ENCODE results near the gene ANXA2R. TPM values are rescaled to one million over a fixed set of nuclear protein-coding genes. Genes with fewer than 3 reads are reported as not detected.
A peak's percentile ranks its signal among the peaks of the same experiment; 100 is the strongest.

The ANXA2R gene
- total and polyA plus RNA-seq, 2 of the 13 experiments (the other 11 are each of a cell fraction or from before 2014, with no cell fraction given) = 0.95 to 1.3 TPM

GRCh38 chr5:42994555-42995359 lies 45.4 kb downstream of the ANXA2R start (continued):
- TF ChIP-seq WIZ (CRISPR knock-in tag; IDR thresholded peaks at IDR 0.05) = no peak
- 0 out of 2 replicates have a peak, but pooled peaks have one; percentile 56 for TF ChIP-seq GTF3A (CRISPR knock-in tag; conservative IDR thresholded peaks at IDR 0.05)
- TF ChIP-seq, protein P1, sequence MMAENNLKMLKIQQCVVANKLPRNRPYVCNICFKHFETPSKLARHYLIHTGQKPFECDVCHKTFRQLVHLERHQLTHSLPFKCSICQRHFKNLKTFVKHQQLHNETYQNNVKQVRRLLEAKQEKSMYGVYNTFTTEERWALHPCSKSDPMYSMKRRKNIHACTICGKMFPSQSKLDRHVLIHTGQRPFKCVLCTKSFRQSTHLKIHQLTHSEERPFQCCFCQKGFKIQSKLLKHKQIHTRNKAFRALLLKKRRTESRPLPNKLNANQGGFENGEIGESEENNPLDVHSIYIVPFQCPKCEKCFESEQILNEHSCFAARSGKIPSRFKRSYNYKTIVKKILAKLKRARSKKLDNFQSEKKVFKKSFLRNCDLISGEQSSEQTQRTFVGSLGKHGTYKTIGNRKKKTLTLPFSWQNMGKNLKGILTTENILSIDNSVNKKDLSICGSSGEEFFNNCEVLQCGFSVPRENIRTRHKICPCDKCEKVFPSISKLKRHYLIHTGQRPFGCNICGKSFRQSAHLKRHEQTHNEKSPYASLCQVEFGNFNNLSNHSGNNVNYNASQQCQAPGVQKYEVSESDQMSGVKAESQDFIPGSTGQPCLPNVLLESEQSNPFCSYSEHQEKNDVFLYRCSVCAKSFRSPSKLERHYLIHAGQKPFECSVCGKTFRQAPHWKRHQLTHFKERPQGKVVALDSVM (CRISPR knock-in tag; IDR thresholded peaks at IDR 0.05) = peak; percentile 34; the same call in 1 of the 2 replicates
- no peak for TF ChIP-seq ZSCAN22 (CRISPR knock-in tag; IDR thresholded peaks at IDR 0.05)
- TF ChIP-seq, protein P2, sequence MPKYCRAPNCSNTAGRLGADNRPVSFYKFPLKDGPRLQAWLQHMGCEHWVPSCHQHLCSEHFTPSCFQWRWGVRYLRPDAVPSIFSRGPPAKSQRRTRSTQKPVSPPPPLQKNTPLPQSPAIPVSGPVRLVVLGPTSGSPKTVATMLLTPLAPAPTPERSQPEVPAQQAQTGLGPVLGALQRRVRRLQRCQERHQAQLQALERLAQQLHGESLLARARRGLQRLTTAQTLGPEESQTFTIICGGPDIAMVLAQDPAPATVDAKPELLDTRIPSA (CRISPR knock-in tag; IDR thresholded peaks at IDR 0.05; ENCODE audit: borderline replicate concordance) = no peak
- TF ChIP-seq ZFAT (CRISPR knock-in tag; conservative IDR thresholded peaks at IDR 0.05) = peak; percentile 80; the same call in 1 of the 2 replicates
- TF ChIP-seq, protein P3, sequence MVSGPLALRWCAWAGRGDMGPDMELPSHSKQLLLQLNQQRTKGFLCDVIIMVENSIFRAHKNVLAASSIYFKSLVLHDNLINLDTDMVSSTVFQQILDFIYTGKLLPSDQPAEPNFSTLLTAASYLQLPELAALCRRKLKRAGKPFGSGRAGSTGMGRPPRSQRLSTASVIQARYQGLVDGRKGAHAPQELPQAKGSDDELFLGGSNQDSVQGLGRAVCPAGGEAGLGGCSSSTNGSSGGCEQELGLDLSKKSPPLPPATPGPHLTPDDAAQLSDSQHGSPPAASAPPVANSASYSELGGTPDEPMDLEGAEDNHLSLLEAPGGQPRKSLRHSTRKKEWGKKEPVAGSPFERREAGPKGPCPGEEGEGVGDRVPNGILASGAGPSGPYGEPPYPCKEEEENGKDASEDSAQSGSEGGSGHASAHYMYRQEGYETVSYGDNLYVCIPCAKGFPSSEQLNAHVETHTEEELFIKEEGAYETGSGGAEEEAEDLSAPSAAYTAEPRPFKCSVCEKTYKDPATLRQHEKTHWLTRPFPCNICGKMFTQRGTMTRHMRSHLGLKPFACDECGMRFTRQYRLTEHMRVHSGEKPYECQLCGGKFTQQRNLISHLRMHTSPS (CRISPR knock-in tag; IDR thresholded peaks at IDR 0.05; ENCODE audit: low read depth) = no peak
- peak; percentile 54 for TF ChIP-seq MED1 (CRISPR knock-in tag; IDR thresholded peaks at IDR 0.05)
- peak; percentile 71; the same call in 1 of the 2 replicates for TF ChIP-seq ZNF772 (CRISPR knock-in tag; IDR thresholded peaks at IDR 0.05)
- no peak for TF ChIP-seq EHMT2 (IDR thresholded peaks at IDR 0.05; ENCODE audit: borderline replicate concordance, low read depth, low read length)
- TF ChIP-seq ZBTB20 (CRISPR knock-in tag; IDR thresholded peaks at IDR 0.05; ENCODE audit: borderline replicate concordance, low read depth) = 0 out of 2 replicates have a peak, but pooled peaks have one; percentile 68
- no peak for TF ChIP-seq SOX6 (IDR thresholded peaks at IDR 0.05)
- peak; percentile 68 for TF ChIP-seq SOX6 (CRISPR knock-in tag; IDR thresholded peaks at IDR 0.05)
- no peak for TF ChIP-seq NCOA2 (CRISPR knock-in tag; IDR thresholded peaks at IDR 0.05)
- TF ChIP-seq MYPOP (CRISPR knock-in tag; IDR thresholded peaks at IDR 0.05) = peak; percentile 100
- TF ChIP-seq ZSCAN20 (CRISPR knock-in tag; IDR thresholded peaks at IDR 0.05; ENCODE audit: borderline replicate concordance) = 0 out of 2 replicates have a peak, but pooled peaks have one; percentile 25
- TF ChIP-seq, protein P4, sequence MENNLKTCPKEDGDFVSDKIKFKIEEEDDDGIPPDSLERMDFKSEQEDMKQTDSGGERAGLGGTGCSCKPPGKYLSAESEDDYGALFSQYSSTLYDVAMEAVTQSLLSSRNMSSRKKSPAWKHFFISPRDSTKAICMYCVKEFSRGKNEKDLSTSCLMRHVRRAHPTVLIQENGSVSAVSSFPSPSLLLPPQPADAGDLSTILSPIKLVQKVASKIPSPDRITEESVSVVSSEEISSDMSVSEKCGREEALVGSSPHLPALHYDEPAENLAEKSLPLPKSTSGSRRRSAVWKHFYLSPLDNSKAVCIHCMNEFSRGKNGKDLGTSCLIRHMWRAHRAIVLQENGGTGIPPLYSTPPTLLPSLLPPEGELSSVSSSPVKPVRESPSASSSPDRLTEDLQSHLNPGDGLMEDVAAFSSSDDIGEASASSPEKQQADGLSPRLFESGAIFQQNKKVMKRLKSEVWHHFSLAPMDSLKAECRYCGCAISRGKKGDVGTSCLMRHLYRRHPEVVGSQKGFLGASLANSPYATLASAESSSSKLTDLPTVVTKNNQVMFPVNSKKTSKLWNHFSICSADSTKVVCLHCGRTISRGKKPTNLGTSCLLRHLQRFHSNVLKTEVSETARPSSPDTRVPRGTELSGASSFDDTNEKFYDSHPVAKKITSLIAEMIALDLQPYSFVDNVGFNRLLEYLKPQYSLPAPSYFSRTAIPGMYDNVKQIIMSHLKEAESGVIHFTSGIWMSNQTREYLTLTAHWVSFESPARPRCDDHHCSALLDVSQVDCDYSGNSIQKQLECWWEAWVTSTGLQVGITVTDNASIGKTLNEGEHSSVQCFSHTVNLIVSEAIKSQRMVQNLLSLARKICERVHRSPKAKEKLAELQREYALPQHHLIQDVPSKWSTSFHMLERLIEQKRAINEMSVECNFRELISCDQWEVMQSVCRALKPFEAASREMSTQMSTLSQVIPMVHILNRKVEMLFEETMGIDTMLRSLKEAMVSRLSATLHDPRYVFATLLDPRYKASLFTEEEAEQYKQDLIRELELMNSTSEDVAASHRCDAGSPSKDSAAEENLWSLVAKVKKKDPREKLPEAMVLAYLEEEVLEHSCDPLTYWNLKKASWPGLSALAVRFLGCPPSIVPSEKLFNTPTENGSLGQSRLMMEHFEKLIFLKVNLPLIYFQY (CRISPR knock-in tag; IDR thresholded peaks at IDR 0.05; ENCODE audit: borderline replicate concordance) = peak; percentile 63; the same call in 1 of the 2 replicates
- peak; percentile 73 for TF ChIP-seq TBX2 (CRISPR knock-in tag; IDR thresholded peaks at IDR 0.05; ENCODE audit: borderline replicate concordance)
